GM12878 (cell line): ENCODE data around the gene IRF2BPL. TPM values are rescaled to one million over a fixed set of nuclear protein-coding genes. Genes with fewer than 3 reads are reported as not detected.
A peak's percentile ranks its signal among the peaks of the same experiment; 100 is the strongest.

ENCODE experiments used
- CEBPZ ChIP-seq: fragments of 150-350 bp; IDR thresholded peaks from 2 replicates; pipeline ENCODE4 v1.6.1; 2016; ENCODE audit warnings: low read depth, low read length
- EED ChIP-seq: sonication (generic); IDR thresholded peaks from 2 replicates; pipeline ENCODE4 v1.6.1; 2016; ENCODE audit warnings: antibody characterized with exemption, low read depth
- MAX ChIP-seq: IDR thresholded peaks from 2 replicates; pipeline ENCODE4 v1.6.1; 2012; ENCODE audit warnings: low read depth, low read length, improper control_type of control experiment
- MEF2A ChIP-seq: IDR thresholded peaks from 2 replicates; pipeline ENCODE4 v1.6.1; 2011; ENCODE audit warnings: low read depth, mild to moderate bottlenecking, low read length, moderate library complexity; ENCODE audit not compliant: insufficient read depth
- MLLT1 ChIP-seq: fragments of 450-650 bp; IDR thresholded peaks from 2 replicates; pipeline ENCODE4 v1.6.1; 2016; ENCODE audit warnings: mild to moderate bottlenecking
- SMAD5 ChIP-seq: IDR thresholded peaks from 2 replicates; pipeline ENCODE4 v1.6.1; 2016; ENCODE audit warnings: antibody characterized with exemption, low read depth
- SPI1 ChIP-seq: IDR thresholded peaks from 2 replicates; pipeline ENCODE4 v1.6.1; 2011; ENCODE audit warnings: low read depth, mild to moderate bottlenecking, low read length, moderate library complexity, borderline replicate concordance; ENCODE audit not compliant: insufficient read depth
- TAF1 ChIP-seq: IDR thresholded peaks from 2 replicates; pipeline ENCODE4 v1.6.1; 2011; ENCODE audit warnings: mild to moderate bottlenecking, low read depth, low read length, borderline replicate concordance
- TCF12 ChIP-seq: IDR thresholded peaks from 2 replicates; pipeline ENCODE4 v1.6.1; 2011; ENCODE audit warnings: low read depth, mild to moderate bottlenecking, low read length
- TCF7 ChIP-seq: IDR thresholded peaks from 2 replicates; pipeline ENCODE4 v1.6.1; 2014; ENCODE audit warnings: antibody characterized with exemption, borderline replicate concordance
- ZZZ3 ChIP-seq: IDR thresholded peaks from 2 replicates; pipeline ENCODE4 v1.6.1; 2011; ENCODE audit warnings: low read depth; ENCODE audit not compliant: control insufficient read depth, insufficient read length
- polyA plus RNA-seq, 11 experiments: library from polyadenylated mRNA; depleted of rRNA in 4 of 11; unstranded in 6 of 11; stranded (reverse) in 5 of 11; fragments of >200 nt; fragmentation: Nextera tagmentation in 4 of 11; fragmentation: Illumina TruSeq in 1 of 11; extraction: Ambion mirVana in 4 of 11; extraction: Trizol in 1 of 11; gene quantifications; 1 replicate in 1 of 11; 2 replicates in 10 of 11; pipeline versions ENCODE4 v1.2.1 to v1.2.3, GENCODE V29; 2011 to 2016; ENCODE audit warnings: inconsistent platforms in 2 of 11, missing spikeins in 2 of 11, low read depth in 1 of 11
- total RNA-seq, 4 experiments: library from RNA; depleted of rRNA in 3 of 4; stranded (reverse); fragments of >200 nt in 3 of 4; fragmentation: Illumina TruSeq in 1 of 4; extraction: Trizol in 1 of 4; gene quantifications; 2 replicates each; pipeline versions ENCODE4 v1.2.1 to v1.2.3, GENCODE V29; 2013 to 2021
- TF ChIP-seq, protein P1 (sequence below): IDR thresholded peaks from 2 replicates; pipeline ENCODE4 v1.6.1; 2012; ENCODE audit warnings: low read depth, low read length, improper control_type of control experiment
- TF ChIP-seq, protein P2 (sequence below): fragments of 450-650 bp; IDR thresholded peaks from 2 replicates; pipeline ENCODE4 v1.6.1; 2017; ENCODE audit warnings: low read depth, mild to moderate bottlenecking, moderate library complexity
- TF ChIP-seq, protein P3 (sequence below): fragments of 450-650 bp; IDR thresholded peaks from 2 replicates; pipeline ENCODE4 v1.6.1; 2017; ENCODE audit warnings: antibody characterized with exemption, mild to moderate bottlenecking, moderate library complexity
- TF ChIP-seq, protein P4 (sequence below): IDR thresholded peaks from 2 replicates; pipeline ENCODE4 v1.6.1; 2012; ENCODE audit warnings: low read length, inconsistent platforms

IRF2BPL gene
- total and polyA plus RNA-seq, 10 of the 15 experiments (the other 5 are each of a cell fraction or from before 2014, with no cell fraction given) = 1.2 to 34.5 (median 3.1) TPM

DNA sequence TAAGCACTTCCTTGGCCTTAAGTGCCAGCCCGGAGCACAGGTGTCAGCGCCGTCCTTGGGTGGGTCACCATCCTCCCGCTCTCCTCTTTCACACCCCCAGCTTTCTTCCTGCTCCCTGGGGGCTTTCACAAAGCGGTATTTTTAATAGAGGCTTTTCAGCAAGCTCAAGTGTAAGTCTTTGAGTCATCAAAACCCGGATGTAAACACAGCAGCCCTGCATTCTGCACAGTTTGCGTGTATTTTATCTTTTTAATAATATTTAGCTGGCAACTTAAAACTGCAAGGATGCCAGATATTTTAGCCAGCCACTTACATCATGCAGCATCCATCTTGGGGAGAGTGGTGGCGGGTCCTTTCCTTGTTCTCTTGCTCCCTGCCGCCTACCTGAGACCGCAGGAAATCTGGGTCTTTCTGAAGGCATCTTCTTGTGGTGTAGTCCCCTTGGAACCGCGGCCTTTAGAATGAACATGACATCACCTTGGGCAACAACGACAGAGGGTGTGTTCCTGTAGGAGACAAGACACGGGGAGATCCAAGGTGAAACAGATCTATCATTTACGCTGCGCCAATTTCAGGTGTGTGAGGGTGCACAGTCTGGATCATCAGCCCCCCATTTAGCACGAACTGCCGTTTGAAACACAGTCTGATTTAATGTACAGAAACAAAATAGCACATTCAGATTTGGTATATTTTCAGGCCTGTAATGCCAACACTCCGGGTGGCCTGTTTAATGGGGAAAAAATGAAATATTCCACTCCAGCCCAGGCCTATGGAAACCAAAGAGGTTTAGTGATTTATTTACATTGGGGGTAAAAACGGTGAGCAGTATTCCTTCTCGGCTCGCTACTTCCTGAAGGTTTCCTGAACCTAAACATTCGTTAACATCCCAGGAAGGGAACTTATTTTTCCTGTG lies 12.5 kb upstream of the IRF2BPL start (continued):
- TF ChIP-seq TCF7 (no peak), SMAD5 (no peak), TCF12 (no peak; the same call in 1 of the 2 replicates), MEF2A (no peak), EED (no peak), ZZZ3 (no peak), CEBPZ (no peak), SPI1 (no peak), TAF1 (no peak), MAX (no peak), MLLT1 (peak; percentile 45; the same call in 1 of the 2 replicates)
- TF ChIP-seq, protein P1, sequence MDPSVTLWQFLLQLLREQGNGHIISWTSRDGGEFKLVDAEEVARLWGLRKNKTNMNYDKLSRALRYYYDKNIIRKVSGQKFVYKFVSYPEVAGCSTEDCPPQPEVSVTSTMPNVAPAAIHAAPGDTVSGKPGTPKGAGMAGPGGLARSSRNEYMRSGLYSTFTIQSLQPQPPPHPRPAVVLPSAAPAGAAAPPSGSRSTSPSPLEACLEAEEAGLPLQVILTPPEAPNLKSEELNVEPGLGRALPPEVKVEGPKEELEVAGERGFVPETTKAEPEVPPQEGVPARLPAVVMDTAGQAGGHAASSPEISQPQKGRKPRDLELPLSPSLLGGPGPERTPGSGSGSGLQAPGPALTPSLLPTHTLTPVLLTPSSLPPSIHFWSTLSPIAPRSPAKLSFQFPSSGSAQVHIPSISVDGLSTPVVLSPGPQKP = no peak
- TF ChIP-seq, protein P2, sequence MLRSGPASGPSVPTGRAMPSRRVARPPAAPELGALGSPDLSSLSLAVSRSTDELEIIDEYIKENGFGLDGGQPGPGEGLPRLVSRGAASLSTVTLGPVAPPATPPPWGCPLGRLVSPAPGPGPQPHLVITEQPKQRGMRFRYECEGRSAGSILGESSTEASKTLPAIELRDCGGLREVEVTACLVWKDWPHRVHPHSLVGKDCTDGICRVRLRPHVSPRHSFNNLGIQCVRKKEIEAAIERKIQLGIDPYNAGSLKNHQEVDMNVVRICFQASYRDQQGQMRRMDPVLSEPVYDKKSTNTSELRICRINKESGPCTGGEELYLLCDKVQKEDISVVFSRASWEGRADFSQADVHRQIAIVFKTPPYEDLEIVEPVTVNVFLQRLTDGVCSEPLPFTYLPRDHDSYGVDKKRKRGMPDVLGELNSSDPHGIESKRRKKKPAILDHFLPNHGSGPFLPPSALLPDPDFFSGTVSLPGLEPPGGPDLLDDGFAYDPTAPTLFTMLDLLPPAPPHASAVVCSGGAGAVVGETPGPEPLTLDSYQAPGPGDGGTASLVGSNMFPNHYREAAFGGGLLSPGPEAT = peak; percentile 45; the same call in 1 of the 2 replicates
- TF ChIP-seq, protein P3, sequence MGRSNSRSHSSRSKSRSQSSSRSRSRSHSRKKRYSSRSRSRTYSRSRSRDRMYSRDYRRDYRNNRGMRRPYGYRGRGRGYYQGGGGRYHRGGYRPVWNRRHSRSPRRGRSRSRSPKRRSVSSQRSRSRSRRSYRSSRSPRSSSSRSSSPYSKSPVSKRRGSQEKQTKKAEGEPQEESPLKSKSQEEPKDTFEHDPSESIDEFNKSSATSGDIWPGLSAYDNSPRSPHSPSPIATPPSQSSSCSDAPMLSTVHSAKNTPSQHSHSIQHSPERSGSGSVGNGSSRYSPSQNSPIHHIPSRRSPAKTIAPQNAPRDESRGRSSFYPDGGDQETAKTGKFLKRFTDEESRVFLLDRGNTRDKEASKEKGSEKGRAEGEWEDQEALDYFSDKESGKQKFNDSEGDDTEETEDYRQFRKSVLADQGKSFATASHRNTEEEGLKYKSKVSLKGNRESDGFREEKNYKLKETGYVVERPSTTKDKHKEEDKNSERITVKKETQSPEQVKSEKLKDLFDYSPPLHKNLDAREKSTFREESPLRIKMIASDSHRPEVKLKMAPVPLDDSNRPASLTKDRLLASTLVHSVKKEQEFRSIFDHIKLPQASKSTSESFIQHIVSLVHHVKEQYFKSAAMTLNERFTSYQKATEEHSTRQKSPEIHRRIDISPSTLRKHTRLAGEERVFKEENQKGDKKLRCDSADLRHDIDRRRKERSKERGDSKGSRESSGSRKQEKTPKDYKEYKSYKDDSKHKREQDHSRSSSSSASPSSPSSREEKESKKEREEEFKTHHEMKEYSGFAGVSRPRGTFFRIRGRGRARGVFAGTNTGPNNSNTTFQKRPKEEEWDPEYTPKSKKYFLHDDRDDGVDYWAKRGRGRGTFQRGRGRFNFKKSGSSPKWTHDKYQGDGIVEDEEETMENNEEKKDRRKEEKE = no peak
- TF ChIP-seq, protein P4, sequence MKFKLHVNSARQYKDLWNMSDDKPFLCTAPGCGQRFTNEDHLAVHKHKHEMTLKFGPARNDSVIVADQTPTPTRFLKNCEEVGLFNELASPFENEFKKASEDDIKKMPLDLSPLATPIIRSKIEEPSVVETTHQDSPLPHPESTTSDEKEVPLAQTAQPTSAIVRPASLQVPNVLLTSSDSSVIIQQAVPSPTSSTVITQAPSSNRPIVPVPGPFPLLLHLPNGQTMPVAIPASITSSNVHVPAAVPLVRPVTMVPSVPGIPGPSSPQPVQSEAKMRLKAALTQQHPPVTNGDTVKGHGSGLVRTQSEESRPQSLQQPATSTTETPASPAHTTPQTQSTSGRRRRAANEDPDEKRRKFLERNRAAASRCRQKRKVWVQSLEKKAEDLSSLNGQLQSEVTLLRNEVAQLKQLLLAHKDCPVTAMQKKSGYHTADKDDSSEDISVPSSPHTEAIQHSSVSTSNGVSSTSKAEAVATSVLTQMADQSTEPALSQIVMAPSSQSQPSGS = no peak; the same call in 1 of the 2 replicates
